K562 (cell line): ENCODE results near the gene TMPRSS11D. TPM values are rescaled to one million over a fixed set of nuclear protein-coding genes. Genes with fewer than 3 reads are reported as not detected.

Experiments used
- ATAC-seq: fragments of 200-7000 bp; cut with Tn5 transposase; 3 replicates; pipeline ENCODE4 v1.9.1; 2020; ENCODE audit warnings: moderate library complexity
- BruUV-seq: library from RNA; stranded (reverse); fragments of 400-500 nt; replicated peaks from 2 replicates; lab custom pipeline; 2021; lab: Mats Ljungman, UMichigan
- CTCF ChIA-PET: fragments of 300-600 bp; formaldehyde crosslinking; extraction: SDS; loops from one replicate; lab custom pipeline; 2021; ENCODE audit warnings: low intra/inter-chr PET ratio; lab: Yijun Ruan, JAX
- POLR2A ChIA-PET: fragments of 300-600, 350-650 bp; sonication (Branson Sonifier 250); formaldehyde crosslinking; extraction: SDS; loops from one replicate; lab custom pipeline; 2021; ENCODE audit warnings: antibody characterized with exemption, inconsistent platforms; lab: Yijun Ruan, JAX
- DNase-seq, 4 experiments: peaks; one replicate each; pipeline versions ENCODE4 v3.0.0 to v3.0.0-alpha.2; 2011 to 2018; ENCODE audit warnings: low spot score in 3 of 4, mixed read lengths in 3 of 4; ENCODE audit errors: extremely low read depth in 1 of 4
- FAIRE-seq: peaks from 2 replicates; lab custom pipeline; 2011; peaks lifted over from hg19 to GRCh38; lab: Jason Lieb, UNC
- H2AFZ ChIP-seq: 2 replicates; pipeline ENCODE4 v1.6.0; 2011; ENCODE audit warnings: low read depth, low read length, control low read depth, inconsistent platforms
- H3K27ac ChIP-seq: fragments of 200-600 bp; 3 replicates; pipeline ENCODE4 v1.8.0; 2011; ENCODE audit warnings: low read depth, mild to moderate bottlenecking, control low read depth, inconsistent platforms, low read length, moderate library complexity, mixed read lengths; ENCODE audit errors: extremely low read depth
- H3K27me3 ChIP-seq, 2 experiments: fragments of 300-600 bp in 1 of 2; 2 replicates in 1 of 2; 3 replicates in 1 of 2; pipeline versions ENCODE4 v1.6.0 to v1.8.0; 2011; ENCODE audit warnings: inconsistent platforms in 2 of 2, low read length in 2 of 2, mild to moderate bottlenecking in 1 of 2, mixed read lengths in 1 of 2, moderate library complexity in 1 of 2; ENCODE audit not compliant: control insufficient read depth in 2 of 2, insufficient read depth in 2 of 2
- H3K36me3 ChIP-seq: fragments of 300-600 bp; 3 replicates; pipeline ENCODE4 v1.8.0; 2011; ENCODE audit warnings: mild to moderate bottlenecking, low read length, inconsistent platforms; ENCODE audit not compliant: control insufficient read depth, insufficient read depth
- H3K4me1 ChIP-seq, 2 experiments: fragments of 200-600 bp in 1 of 2; replicated peaks in 1 of 2; 2 replicates in 1 of 2; 3 replicates in 1 of 2; pipeline versions ENCODE4 v1.5.1 to v1.8.0; 2011; ENCODE audit warnings: inconsistent platforms in 2 of 2, low read length in 2 of 2, mild to moderate bottlenecking in 1 of 2, mixed read lengths in 1 of 2, moderate library complexity in 1 of 2; ENCODE audit not compliant: control insufficient read depth in 2 of 2, insufficient read depth in 2 of 2
- H3K4me2 ChIP-seq: 2 replicates; pipeline ENCODE4 v1.6.1; 2011; ENCODE audit warnings: low read length, control low read depth, inconsistent platforms, mixed read lengths; ENCODE audit not compliant: insufficient read depth
- H3K4me3 ChIP-seq: fragments of 200-600 bp; sonication (generic), shearing (Covaris generic); 2 replicates; pipeline ENCODE4 v1.5.1; 2016; ENCODE audit warnings: control low read depth, inconsistent platforms
- H3K79me2 ChIP-seq: fragments of 200-600 bp; 3 replicates; pipeline ENCODE4 v1.8.0; 2011; ENCODE audit warnings: low read length, inconsistent platforms; ENCODE audit not compliant: control insufficient read depth, insufficient read depth
- H3K9ac ChIP-seq, 2 experiments: 2 replicates each; pipeline versions ENCODE4 v1.6.0 to v1.6.1; 2011; ENCODE audit warnings: low read depth in 2 of 2, low read length in 2 of 2, control low read depth in 1 of 2, inconsistent platforms in 1 of 2, mild to moderate bottlenecking in 1 of 2, mixed read lengths in 1 of 2; ENCODE audit not compliant: insufficient read depth in 1 of 2
- H3K9me1 ChIP-seq: one replicate; pipeline ENCODE4 v1.6.0; 2011; ENCODE audit warnings: inconsistent platforms, mild to moderate bottlenecking, low read length, moderate library complexity; ENCODE audit not compliant: control insufficient read depth, insufficient read depth
- H3K9me3 ChIP-seq: replicated peaks from 2 replicates; pipeline ENCODE4 v1.5.1; 2011; ENCODE audit warnings: low read depth, low read length, inconsistent platforms; ENCODE audit not compliant: control insufficient read depth, insufficient read depth
- H4K20me1 ChIP-seq: replicated peaks from 2 replicates; pipeline ENCODE4 v1.6.1; 2011; ENCODE audit warnings: low read length, inconsistent platforms, mixed read lengths; ENCODE audit not compliant: control insufficient read depth, insufficient read depth
- COPS2 ChIP-seq: fragments of 450-650 bp; conservative IDR thresholded peaks from 2 replicates; pipeline ENCODE4 v1.6.1; 2016; ENCODE audit warnings: mild to moderate bottlenecking, moderate library complexity
- EWSR1 ChIP-seq: fragments of 450-650 bp; IDR thresholded peaks from 2 replicates; pipeline ENCODE4 v1.6.1; 2018; ENCODE audit warnings: borderline replicate concordance, mild to moderate bottlenecking, low read depth, moderate library complexity; ENCODE audit not compliant: partially characterized antibody
- GTF2F1 ChIP-seq: IDR thresholded peaks from 2 replicates; pipeline ENCODE4 v1.6.1; 2011; ENCODE audit warnings: low read depth, low read length, improper control_type of control experiment
- HDGF ChIP-seq: fragments of 450-650 bp; IDR thresholded peaks from 2 replicates; pipeline ENCODE4 v1.6.1; 2016
- HNRNPLL ChIP-seq: fragments of 200-400 bp; formaldehyde crosslinking; IDR thresholded peaks from 2 replicates; pipeline ENCODE4 v1.6.1; 2017; ENCODE audit warnings: low read length, low read depth, mild to moderate bottlenecking; ENCODE audit not compliant: poor library complexity, severe bottlenecking
- JUN ChIP-seq, 2 experiments: sonication (generic) in 1 of 2; formaldehyde crosslinking in 1 of 2; IDR thresholded peaks; 2 replicates each; pipeline versions ENCODE4 v1.6.1 to v1.8.0; 2012 to 2022; ENCODE audit warnings: borderline replicate concordance in 2 of 2, mild to moderate bottlenecking in 2 of 2, improper control_type of control experiment in 1 of 2, low read depth in 1 of 2, low read length in 1 of 2, missing genetic modification reagents in 1 of 2
- MCM3 ChIP-seq: fragments of 450-650 bp; IDR thresholded peaks from 2 replicates; pipeline ENCODE4 v1.6.1; 2016
- NR2C1 ChIP-seq, 2 experiments: fragments of 450-650 bp; IDR thresholded peaks; 2 replicates each; pipeline ENCODE4 v1.6.1; 2017; ENCODE audit warnings: mild to moderate bottlenecking in 2 of 2, antibody characterized with exemption in 1 of 2, inconsistent platforms in 1 of 2, missing compliant biosample characterization in 1 of 2, missing genetic modification characterization in 1 of 2
- NR3C1 ChIP-seq: sonication (generic); formaldehyde crosslinking; IDR thresholded peaks from 2 replicates; pipeline ENCODE4 v1.8.1; 2022; ENCODE audit warnings: missing genetic modification reagents
- RAD51 ChIP-seq: fragments of 450-650 bp; IDR thresholded peaks from 2 replicates; pipeline ENCODE4 v1.7.1; 2016; ENCODE audit warnings: low read depth, mild to moderate bottlenecking, borderline replicate concordance
- RBM22 ChIP-seq: fragments of 200-400 bp; formaldehyde crosslinking; IDR thresholded peaks from 2 replicates; pipeline ENCODE4 v1.6.1; 2018; ENCODE audit warnings: low read length, low read depth; ENCODE audit not compliant: poor library complexity, severe bottlenecking
- SOX6 ChIP-seq: fragments of 450-650 bp; IDR thresholded peaks from 2 replicates; pipeline ENCODE4 v1.6.1; 2014; ENCODE audit warnings: mild to moderate bottlenecking
- ZKSCAN1 ChIP-seq: fragments of 150-350 bp; IDR thresholded peaks from 2 replicates; pipeline ENCODE4 v1.6.1; 2016; ENCODE audit warnings: low read depth, low read length
- ZNF174 ChIP-seq: fragments of 250-450 bp; sonication (Bioruptor Pico); IDR thresholded peaks from 2 replicates; pipeline ENCODE4 v1.4.0; 2020; ENCODE audit warnings: mild to moderate bottlenecking
- ZNF347 ChIP-seq: fragments of 450-650 bp; formaldehyde crosslinking; IDR thresholded peaks from 2 replicates; pipeline ENCODE4 v1.4.0; 2020; ENCODE audit warnings: low read depth, mild to moderate bottlenecking, moderate library complexity
- WGBS: fragments of 100-300 bp; shearing (Covaris generic); methylation state at CpG from one replicate; pipeline ENCODE4 v1.1.6; 2016; ENCODE audit warnings: low coverage, mixed read lengths; ENCODE audit not compliant: insufficient coverage; ENCODE audit errors: missing lambda C conversion rate; 5-methylcytosine and 5-hydroxymethylcytosine counted together
- in situ Hi-C: fragments of 300-500 bp; cut with MboI; formaldehyde crosslinking; loops from 4 replicates; pipeline ENCODE4 v1.15.0; 2018; ENCODE audit warnings: inconsistent platforms, mixed read lengths
- intact Hi-C: fragments of 100-400 bp; cut with micrococcal nuclease; formaldehyde crosslinking; loops from 2 replicates; pipeline ENCODE4 v1.14.2; 2022
- polyA plus RNA-seq, 8 experiments: library from polyadenylated mRNA; depleted of rRNA in 4 of 8; stranded (reverse) in 5 of 8; unstranded in 3 of 8; fragments of >200 nt; fragmentation: Nextera tagmentation in 2 of 8; fragmentation: Illumina TruSeq in 1 of 8; extraction: Ambion mirVana in 2 of 8; extraction: Trizol in 1 of 8; gene quantifications; 2 replicates each; pipeline versions ENCODE4 v1.2.1 to v1.2.3, GENCODE V29; 2011 to 2014; ENCODE audit warnings: inconsistent platforms in 1 of 8, missing spikeins in 1 of 8
- total RNA-seq, 7 experiments: library from RNA; depleted of rRNA in 6 of 7; stranded (reverse); fragments of >200 nt in 6 of 7; fragmentation: Illumina TruSeq in 2 of 7; extraction: Trizol in 2 of 7; gene quantifications; 2 replicates each; pipeline versions ENCODE4 v1.2.1 to v1.2.3, GENCODE V29; 2011 to 2021; ENCODE audit warnings: low replicate concordance in 1 of 7
- TF ChIP-seq, protein P1 (sequence below): fragments of 250-450 bp; sonication (Bioruptor Pico); IDR thresholded peaks from 2 replicates; pipeline ENCODE4 v1.8.0; 2022; ENCODE audit warnings: inconsistent platforms, mild to moderate bottlenecking, moderate library complexity, borderline replicate concordance
- TF ChIP-seq, protein P2 (sequence below): fragments of 250-450 bp; sonication (Bioruptor Pico); IDR thresholded peaks from 2 replicates; pipeline ENCODE4 v1.8.0; 2022; ENCODE audit warnings: moderate library complexity, mild to moderate bottlenecking, inconsistent platforms

TMPRSS11D gene
- total and polyA plus RNA-seq, 9 of the 15 experiments (the other 6 are each of a cell fraction or from before 2014, with no cell fraction given), result not detected

DNA sequence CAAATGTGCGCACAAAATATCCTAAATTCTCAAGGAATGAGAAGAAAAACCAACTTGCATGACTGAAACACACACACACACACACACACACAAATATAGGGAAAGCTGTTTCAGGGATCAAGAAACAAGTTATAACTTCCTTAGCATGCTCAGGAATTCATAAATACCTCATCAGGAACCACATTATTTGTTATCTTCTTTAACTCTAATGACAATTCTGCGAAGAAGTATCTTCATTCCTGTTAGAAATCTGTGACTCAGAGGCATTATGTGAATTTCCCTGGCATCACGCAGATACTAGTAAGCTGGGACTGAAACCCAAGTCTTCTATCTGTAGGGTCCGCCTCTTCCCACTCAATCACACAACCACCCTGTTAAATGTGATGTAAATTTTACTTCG lies 49.2 kb upstream of the TMPRSS11D start:
- no TSS peak for BruUV-seq
- DNase-seq, result no peak
- H3K4me3 ChIP-seq, result no peak overlapping the region
- intact Hi-C loops (no loop called here), in situ Hi-C loops (no loop called here)
- ChIA-PET POLR2A (no interaction called here), CTCF (no interaction called here)
- 2% methylated on average over 5 of the region's 5 CpGs for WGBS
- no peak overlapping the region for H3K9ac ChIP-seq
- TF ChIP-seq COPS2, result no peak
- no peak for TF ChIP-seq ZKSCAN1
- ATAC-seq, result no peak
- H3K27me3 ChIP-seq, result no peaks in the 10 kb centered on the region
- H2AFZ ChIP-seq, result no peak overlapping the region
- no peak overlapping the region for H3K27ac ChIP-seq
- H3K79me2 ChIP-seq, result no peaks in the 10 kb centered on the region
- no peaks in the 10 kb centered on the region for H4K20me1 ChIP-seq
- H3K36me3 ChIP-seq, result no peaks in the 10 kb centered on the region
- H3K4me2 ChIP-seq, result no peak overlapping the region
- no peak for FAIRE-seq
- no peaks in the 10 kb centered on the region for H3K9me3 ChIP-seq
- no peaks in the 10 kb centered on the region for H3K9me1 ChIP-seq
- no peaks in the 10 kb centered on the region for H3K4me1 ChIP-seq

DNA sequence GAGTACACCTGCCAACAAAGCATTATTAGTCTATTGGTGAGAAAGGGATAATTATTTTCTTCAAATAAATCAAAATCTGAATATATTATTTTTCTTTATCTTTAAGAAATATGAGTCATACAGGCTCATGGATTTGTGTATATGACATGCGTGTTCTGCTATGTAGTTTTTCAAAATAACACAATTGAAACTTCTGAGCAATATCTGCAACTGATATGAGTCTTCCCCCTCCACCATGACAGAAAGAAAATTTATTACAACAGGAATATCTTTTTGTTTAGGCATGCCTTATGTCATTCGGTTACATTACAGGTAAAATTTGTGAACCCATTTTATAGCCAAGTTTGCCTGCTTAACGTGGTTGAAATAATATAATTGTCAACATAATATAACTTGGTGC lies 47.5 kb upstream of the TMPRSS11D start:
- H3K4me3 ChIP-seq, result no peak overlapping the region
- no peaks in the 10 kb centered on the region for H3K9me1 ChIP-seq
- no peaks in the 10 kb centered on the region for H3K79me2 ChIP-seq
- intact Hi-C loops (no loop called here), in situ Hi-C loops (no loop called here)
- ATAC-seq (no peak), FAIRE-seq (no peak), DNase-seq (no peak)
- no peaks in the 10 kb centered on the region for H3K27me3 ChIP-seq
- no peak overlapping the region for H3K9ac ChIP-seq
- H2AFZ ChIP-seq, result no peak overlapping the region
- no peak overlapping the region for H3K4me2 ChIP-seq
- CTCF ChIA-PET, result no interaction called here
- no TSS peak for BruUV-seq
- no peaks in the 10 kb centered on the region for H3K4me1 ChIP-seq
- H3K27ac ChIP-seq, result no peak overlapping the region
- no peaks in the 10 kb centered on the region for H3K9me3 ChIP-seq
- no peaks in the 10 kb centered on the region for H3K36me3 ChIP-seq
- 0% methylated on average over 3 of the region's 3 CpGs for WGBS
- POLR2A ChIA-PET, result no interaction called here
- H4K20me1 ChIP-seq, result no peaks in the 10 kb centered on the region
- TF ChIP-seq GTF2F1 (no peak), SOX6 (no peak), EWSR1 (no peak), RBM22 (no peak), JUN (IDR thresholded peaks at IDR 0.05; ENCODE audit: borderline replicate concordance, low read depth, low read length) (no peak), JUN (CRISPR knock-in tag; IDR thresholded peaks at IDR 0.05; ENCODE audit: borderline replicate concordance) (no peak), NR2C1 (IDR thresholded peaks at IDR 0.05) (no peak), NR2C1 (tag; IDR thresholded peaks at IDR 0.05) (no peak), RAD51 (no peak), ZNF174 (CRISPR knock-in tag) (no peak), ZNF347 (CRISPR knock-in tag) (no peak), HNRNPLL (no peak), HDGF (no peak), MCM3 (no peak), NR3C1 (CRISPR knock-in tag) (no peak)
- TF ChIP-seq, protein P1, sequence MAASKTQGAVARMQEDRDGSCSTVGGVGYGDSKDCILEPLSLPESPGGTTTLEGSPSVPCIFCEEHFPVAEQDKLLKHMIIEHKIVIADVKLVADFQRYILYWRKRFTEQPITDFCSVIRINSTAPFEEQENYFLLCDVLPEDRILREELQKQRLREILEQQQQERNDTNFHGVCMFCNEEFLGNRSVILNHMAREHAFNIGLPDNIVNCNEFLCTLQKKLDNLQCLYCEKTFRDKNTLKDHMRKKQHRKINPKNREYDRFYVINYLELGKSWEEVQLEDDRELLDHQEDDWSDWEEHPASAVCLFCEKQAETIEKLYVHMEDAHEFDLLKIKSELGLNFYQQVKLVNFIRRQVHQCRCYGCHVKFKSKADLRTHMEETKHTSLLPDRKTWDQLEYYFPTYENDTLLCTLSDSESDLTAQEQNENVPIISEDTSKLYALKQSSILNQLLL (CRISPR knock-in tag), result no peak
- TF ChIP-seq, protein P2, sequence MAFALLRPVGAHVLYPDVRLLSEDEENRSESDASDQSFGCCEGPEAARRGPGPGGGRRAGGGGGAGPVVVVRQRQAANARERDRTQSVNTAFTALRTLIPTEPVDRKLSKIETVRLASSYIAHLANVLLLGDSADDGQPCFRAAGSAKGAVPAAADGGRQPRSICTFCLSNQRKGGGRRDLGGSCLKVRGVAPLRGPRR (CRISPR knock-in tag), result no peak
